Measurements from ENCODE around the gene ATXN2.

DNA sequence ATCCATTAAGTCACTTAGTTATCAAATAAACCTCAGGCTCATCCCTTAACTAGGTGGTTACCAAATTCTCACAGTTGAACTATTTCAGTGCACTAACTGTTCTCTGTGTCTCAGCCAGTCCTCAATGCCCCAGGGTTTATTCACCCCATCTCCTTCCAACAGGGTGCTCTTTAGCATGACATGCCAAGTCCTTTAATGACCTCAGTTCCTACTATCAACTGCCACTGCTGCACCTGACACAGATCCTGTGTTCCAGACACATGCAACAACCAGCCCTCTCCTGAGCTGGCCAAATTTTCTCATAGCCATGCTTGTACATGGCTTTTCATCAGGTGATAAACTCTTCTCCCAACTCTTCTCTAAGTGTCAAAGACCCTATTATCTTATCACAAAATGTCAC is 80.0 kb downstream of the ATXN2 start:
- TF ChIP-seq, protein P1, sequence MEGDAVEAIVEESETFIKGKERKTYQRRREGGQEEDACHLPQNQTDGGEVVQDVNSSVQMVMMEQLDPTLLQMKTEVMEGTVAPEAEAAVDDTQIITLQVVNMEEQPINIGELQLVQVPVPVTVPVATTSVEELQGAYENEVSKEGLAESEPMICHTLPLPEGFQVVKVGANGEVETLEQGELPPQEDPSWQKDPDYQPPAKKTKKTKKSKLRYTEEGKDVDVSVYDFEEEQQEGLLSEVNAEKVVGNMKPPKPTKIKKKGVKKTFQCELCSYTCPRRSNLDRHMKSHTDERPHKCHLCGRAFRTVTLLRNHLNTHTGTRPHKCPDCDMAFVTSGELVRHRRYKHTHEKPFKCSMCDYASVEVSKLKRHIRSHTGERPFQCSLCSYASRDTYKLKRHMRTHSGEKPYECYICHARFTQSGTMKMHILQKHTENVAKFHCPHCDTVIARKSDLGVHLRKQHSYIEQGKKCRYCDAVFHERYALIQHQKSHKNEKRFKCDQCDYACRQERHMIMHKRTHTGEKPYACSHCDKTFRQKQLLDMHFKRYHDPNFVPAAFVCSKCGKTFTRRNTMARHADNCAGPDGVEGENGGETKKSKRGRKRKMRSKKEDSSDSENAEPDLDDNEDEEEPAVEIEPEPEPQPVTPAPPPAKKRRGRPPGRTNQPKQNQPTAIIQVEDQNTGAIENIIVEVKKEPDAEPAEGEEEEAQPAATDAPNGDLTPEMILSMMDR (IDR thresholded peaks at IDR 0.05; ENCODE audit: low read length): no peak
- no peak for TF ChIP-seq EZH2phosphoT487 (IDR thresholded peaks at IDR 0.05; ENCODE audit: low read length)

Measured in MM.1S (cell line).